Lung (tissue), 12 donors: ENCODE measurements around the gene ITFG1. TPM values are rescaled to one million over a fixed set of nuclear protein-coding genes. Genes with fewer than 3 reads are reported as not detected.

Experiments
- ATAC-seq: fragments of 200-7000 bp; cut with Tn5 transposase; one replicate; pipeline ENCODE4 v1.9.1; 2020; ENCODE audit warnings: moderate number of reproducible peaks; ENCODE audit not compliant: insufficient read depth, low FRiP score
- DNase-seq, 3 donors: peaks; one replicate each; pipeline ENCODE4 v3.0.0-alpha.2; 2013 to 2017
- H3K27ac ChIP-seq, 2 donors: one replicate each; pipeline ENCODE4 v1.5.1; 2013; ENCODE audit warnings: mild to moderate bottlenecking in 2 of 2, moderate library complexity in 2 of 2, control low read depth in 1 of 2, inconsistent platforms in 1 of 2, low read depth in 1 of 2, low read length in 1 of 2
- H3K27me3 ChIP-seq, 3 donors: one replicate each; pipeline ENCODE4 v1.5.1; 2013; ENCODE audit warnings: low read length in 2 of 3; ENCODE audit not compliant: control insufficient read depth in 3 of 3, insufficient read depth in 3 of 3
- H3K36me3 ChIP-seq, 4 donors: one replicate each; pipeline ENCODE4 v1.5.1; 2013; ENCODE audit warnings: low read length in 4 of 4, mild to moderate bottlenecking in 1 of 4, moderate library complexity in 1 of 4; ENCODE audit not compliant: control insufficient read depth in 4 of 4, insufficient read depth in 4 of 4
- H3K4me1 ChIP-seq, 5 donors: one replicate each; pipeline ENCODE4 v1.5.1; 2013; ENCODE audit warnings: low read length in 5 of 5, mild to moderate bottlenecking in 2 of 5, moderate library complexity in 1 of 5; ENCODE audit not compliant: control insufficient read depth in 5 of 5, insufficient read depth in 5 of 5
- H3K4me3 ChIP-seq: one replicate; pipeline ENCODE4 v1.5.1; 2013; ENCODE audit warnings: mild to moderate bottlenecking, control low read depth, moderate library complexity
- H3K9ac ChIP-seq, 2 donors: one replicate each; pipeline ENCODE4 v1.5.1; 2013; ENCODE audit warnings: low read length in 2 of 2, control low read depth in 1 of 2; ENCODE audit not compliant: insufficient read depth in 1 of 2
- H3K9me3 ChIP-seq, 4 donors: one replicate each; pipeline ENCODE4 v1.5.1; 2013; ENCODE audit warnings: low read length in 3 of 4, mild to moderate bottlenecking in 1 of 4, moderate library complexity in 1 of 4; ENCODE audit not compliant: control insufficient read depth in 4 of 4, insufficient read depth in 3 of 4
- CTCF ChIP-seq: IDR thresholded peaks from 2 replicates; pipeline ENCODE4 v1.5.1; 2012; ENCODE audit warnings: mild to moderate bottlenecking; ENCODE audit errors: control extremely low read depth, extremely low read depth
- WGBS, 2 donors: extraction: QIAGEN DNeasy Blood & Tissue Kit; methylation state at CpG; one replicate each; pipeline ENCODE4 v1.1.7; 2013; 5-methylcytosine and 5-hydroxymethylcytosine counted together
- polyA plus RNA-seq, 2 donors: library from polyadenylated mRNA; stranded (reverse); fragments of 200-250 nt; gene quantifications; one replicate each; pipeline ENCODE4 v1.2.1, GENCODE V29; 2013
- total RNA-seq, 2 donors: library from RNA; depleted of rRNA in 1 of 2; stranded (reverse); fragments of >200 nt in 1 of 2; gene quantifications; one replicate each; pipeline ENCODE4 v1.2.1, GENCODE V29; 2014 to 2021
- donor health status: control.
- donor health status: control.
- donor health status: Bipolar disorder and iron deficiency.
- donor health status: healthy.
- donor health status: DM: yes; HTN: yes; CAD: no.

ITFG1 gene
- total and polyA plus RNA-seq, 4 donors = 13.0 to 79.4 (median 40.2) TPM

- H3K4me1 ChIP-seq = peaks cover 7 to 17% (median 16%) of the 10 kb centered on the region in 5 donors
- 62 to 79% methylated on average over 1 of the region's 1 CpG for whole genome bisulfite sequencing, 2 donors
- no peaks in the 10 kb centered on the region for H3K9me3 ChIP-seq
- H3K27me3 ChIP-seq = no peaks in the 10 kb centered on the region
- no peak overlapping the region for H3K4me3 ChIP-seq
- H3K27ac ChIP-seq = no peak overlapping the region
- no peak for TF ChIP-seq CTCF
- ATAC-seq (no peak), DNase-seq (no peak)
- peaks cover 0 to 14% (median 5%) of the 10 kb centered on the region in 4 donors for H3K36me3 ChIP-seq
- peak overlapping the region; percentile 71 to 90 for H3K9ac ChIP-seq
These were observed 1.3 kb downstream of the ITFG1 start for GRCh38 chr16:47459603-47460002.

GRCh38 chr16:47458331-47458730, 2.5 kb downstream of the ITFG1 start:
- WGBS, 2 donors = 92 to 95% methylated on average over 2 of the region's 2 CpGs
- no peak for TF ChIP-seq CTCF
- no peaks in the 10 kb centered on the region for H3K9me3 ChIP-seq
- H3K4me3 ChIP-seq = no peak overlapping the region
- DNase-seq = no peak
- ATAC-seq = no peak
- H3K36me3 ChIP-seq = peaks cover 3 to 15% (median 4%) of the 10 kb centered on the region in 4 donors
- H3K27ac ChIP-seq = no peak overlapping the region
- no peak overlapping the region for H3K9ac ChIP-seq
- no peaks in the 10 kb centered on the region for H3K27me3 ChIP-seq
- H3K4me1 ChIP-seq = peaks cover 5 to 17% (median 11%) of the 10 kb centered on the region in 5 donors

- WGBS, 2 donors = 86 to 98% methylated on average over 3 of the region's 3 CpGs
- no peak overlapping the region for H3K27ac ChIP-seq
- peaks cover 7 to 30% (median 16%) of the 10 kb centered on the region in 4 donors for H3K36me3 ChIP-seq
- TF ChIP-seq CTCF = no peak
- H3K4me1 ChIP-seq = peaks cover 0 to 2% (median 0%) of the 10 kb centered on the region in 5 donors
- DNase-seq (no peak), ATAC-seq (no peak)
- no peaks in the 10 kb centered on the region for H3K9me3 ChIP-seq
- H3K27me3 ChIP-seq = no peaks in the 10 kb centered on the region
- no peak overlapping the region for H3K9ac ChIP-seq
- H3K4me3 ChIP-seq = no peak overlapping the region
These were observed 11.1 kb downstream of the ITFG1 start for GRCh38 chr16:47449788-47450187.
